Measurements from ENCODE around the gene DYRK1B. TPM values are rescaled to one million over a fixed set of nuclear protein-coding genes. Genes with fewer than 3 reads are reported as not detected.

The DYRK1B gene
- total and polyA plus RNA-seq, 12 donors = 7.8 to 66.6 (median 25.5) TPM

- 25 to 37% (median 28%) methylated on average over 2 of the region's 2 CpGs for WGBS, 4 donors
- no peak overlapping the region for H3K4me3 ChIP-seq
- no peak for DNase-seq
- H3K27ac ChIP-seq = no peak overlapping the region
- H3K9me3 ChIP-seq (replicated peaks in 1 of 3) = no peaks in the 10 kb centered on the region
- no peaks in the 10 kb centered on the region for H3K36me3 ChIP-seq (replicated peaks in 1 of 2)
- intact Hi-C loops (cut with DNase I) = loop anchor here in 1 of 2 donors (10.0 kb wide), 1 partner anchor 49 kb away; the partner anchor contains the start of gene FBL
- H3K27me3 ChIP-seq = no peaks in the 10 kb centered on the region
- TF ChIP-seq CTCF (IDR thresholded peaks at IDR 0.05) (no peak), POLR2A (IDR thresholded peaks at IDR 0.05) (no peak)
- H3K4me1 ChIP-seq (replicated peaks in 1 of 2) = no peaks in the 10 kb centered on the region
Observed at GRCh38 chr19:39796000-39796498, 37.9 kb downstream of the DYRK1B start.

- intact Hi-C loops (cut with DNase I) = loop anchor here in 1 of 2 donors (10.0 kb wide), 1 partner anchor 50 kb away; the partner anchor contains the start of gene FBL
- Histone ChIP-seq H3K27ac (no peak overlapping the region), H3K36me3 (replicated peaks in 1 of 2) (no peaks in the 10 kb centered on the region), H3K9me3 (replicated peaks in 1 of 3) (no peaks in the 10 kb centered on the region), H3K4me3 (no peak overlapping the region), H3K4me1 (replicated peaks in 1 of 2) (no peaks in the 10 kb centered on the region), H3K27me3 (no peaks in the 10 kb centered on the region)
- no peak for DNase-seq
- TF ChIP-seq CTCF (IDR thresholded peaks at IDR 0.05) (no peak), POLR2A (IDR thresholded peaks at IDR 0.05) (no peak)
- WGBS, 4 donors = 50 to 68% (median 66%) methylated on average over 5 of the region's 5 CpGs
Observed at GRCh38 chr19:39795001-39795400, 39.0 kb downstream of the DYRK1B start.

GRCh38 chr19:39792999-39793546 is 40.9 kb downstream of the DYRK1B start:
- peak; percentile 62 to 88 (median 75) for DNase-seq
- intact Hi-C loops (cut with DNase I) = loop anchor here (2.0 to 10.0 kb wide), 2 partner anchors 52 kb away; partner anchors contain the start of gene FBL (in 1 of the 2)
- 0 to 2% (median 1%) methylated on average over 11 to 17 of the region's 17 CpGs for WGBS, 4 donors

GRCh38 chr19:39788244-39788643 is 45.7 kb downstream of the DYRK1B start:
- Histone ChIP-seq H3K4me1 (replicated peaks in 1 of 2) (no peaks in the 10 kb centered on the region), H3K27ac (no peak overlapping the region), H3K4me3 (no peak overlapping the region), H3K27me3 (no peaks in the 10 kb centered on the region), H3K9me3 (replicated peaks in 1 of 3) (peaks cover 0 to 8% (median 0%) of the 10 kb centered on the region in 3 donors), H3K36me3 (replicated peaks in 1 of 2) (no peaks in the 10 kb centered on the region)
- no peak for DNase-seq
- intact Hi-C loops (cut with DNase I) = no loop called here
- no peak for TF ChIP-seq POLR2A (IDR thresholded peaks at IDR 0.05)
- TF ChIP-seq CTCF (IDR thresholded peaks at IDR 0.05) = no peak

More at GRCh38 chr19:39792999-39793546, 40.9 kb downstream of the DYRK1B start:
- Histone ChIP-seq H3K9me3 (replicated peaks in 1 of 3) (no peaks in the 10 kb centered on the region), H3K4me3 (peak overlapping the region in 2 of 4 donors; percentile 41 to 48), H3K4me1 (replicated peaks in 1 of 2) (no peaks in the 10 kb centered on the region), H3K27me3 (no peaks in the 10 kb centered on the region), H3K36me3 (replicated peaks in 1 of 2) (no peaks in the 10 kb centered on the region), H3K27ac (no peak overlapping the region)
- TF ChIP-seq POLR2A (IDR thresholded peaks at IDR 0.05) = no peak
- peak; percentile 83 to 89 (median 88) for TF ChIP-seq CTCF (IDR thresholded peaks at IDR 0.05)

Data from adrenal gland (tissue), 12 donors.